Karpas-422 (cell line): ENCODE data around the gene VAMP8. TPM values are rescaled to one million over a fixed set of nuclear protein-coding genes. Genes with fewer than 3 reads are reported as not detected.
"Not testable (repeated sequence)": the region's sequence is repeated elsewhere in the genome, so short reads cannot be mapped to it uniquely, and the experiment has no call there.

ENCODE experiments used
- DNase-seq: peaks from one replicate; pipeline ENCODE4 v3.0.0-alpha.2; 2015
- H2AFZ ChIP-seq: fragments of 200-600 bp; sonication (generic); 2 replicates; pipeline ENCODE4 v1.6.1; 2014; ENCODE audit warnings: antibody characterized with exemption, low read length, mixed read lengths
- H3K27ac ChIP-seq: fragments of 200-600 bp; sonication (generic); 2 replicates; pipeline ENCODE4 v1.5.1; 2014; ENCODE audit warnings: mild to moderate bottlenecking, low read length, moderate library complexity
- H3K27me3 ChIP-seq: fragments of 200-600 bp; sonication (generic); 2 replicates; pipeline ENCODE4 v1.6.1; 2014; ENCODE audit warnings: low read length, mixed read lengths
- H3K36me3 ChIP-seq: fragments of 200-600 bp; sonication (generic); 2 replicates; pipeline ENCODE4 v1.6.1; 2014; ENCODE audit warnings: low read length, mixed read lengths; ENCODE audit not compliant: insufficient read depth
- H3K4me1 ChIP-seq: fragments of 200-600 bp; sonication (generic); 2 replicates; pipeline ENCODE4 v1.6.1; 2014; ENCODE audit warnings: mild to moderate bottlenecking, low read length, mixed read lengths
- H3K4me2 ChIP-seq: fragments of 200-600 bp; sonication (generic); 2 replicates; pipeline ENCODE4 v1.6.1; 2014; ENCODE audit warnings: low read length, low read depth, mild to moderate bottlenecking; ENCODE audit not compliant: poor library complexity, severe bottlenecking
- H3K4me3 ChIP-seq: fragments of 200-600 bp; sonication (generic); 2 replicates; pipeline ENCODE4 v1.5.1; 2014; ENCODE audit warnings: mild to moderate bottlenecking, antibody characterized with exemption, low read length, mixed read lengths
- H3K79me2 ChIP-seq: fragments of 200-600 bp; sonication (generic); 2 replicates; pipeline ENCODE4 v1.6.1; 2014; ENCODE audit warnings: mild to moderate bottlenecking, low read length, mixed read lengths
- H3K9ac ChIP-seq: fragments of 200-600 bp; sonication (generic); 2 replicates; pipeline ENCODE4 v1.6.0; 2014; ENCODE audit warnings: low read length
- H3K9me2 ChIP-seq: fragments of 200-600 bp; sonication (generic), shearing (Covaris generic); replicated peaks from 2 replicates; pipeline ENCODE4 v1.6.0; 2014; ENCODE audit warnings: mild to moderate bottlenecking, low read length, moderate library complexity; ENCODE audit not compliant: insufficient read depth
- H3K9me3 ChIP-seq: fragments of 300-700, 200-600 bp; sonication (generic); 2 replicates; pipeline ENCODE4 v1.6.1; 2014; ENCODE audit warnings: low read length, mixed read lengths
- H4K20me1 ChIP-seq: fragments of 200-600 bp; sonication (generic); 2 replicates; pipeline ENCODE4 v1.6.1; 2014; ENCODE audit warnings: mild to moderate bottlenecking, antibody characterized with exemption, low read length, low read depth; ENCODE audit not compliant: insufficient read depth
- total RNA-seq: library from RNA; depleted of rRNA; stranded (reverse); fragments of >200 nt; shearing (Covaris generic); gene quantifications from 2 replicates; pipeline ENCODE4 v1.2.3, GENCODE V29; 2014; ENCODE audit warnings: low replicate concordance

Gene VAMP8
- total RNA-seq, 1 experiment from 2014 or later: 141 TPM

- Histone ChIP-seq H3K4me1 (peaks cover 2% of the 10 kb centered on the region), H3K79me2 (peaks cover 2% of the 10 kb centered on the region; the same call in 1 of the 2 replicates), H2AFZ (no peak overlapping the region), H3K9me2 (no peaks in the 10 kb centered on the region), H3K9ac (no peak overlapping the region), H3K4me2 (no peak overlapping the region), H3K36me3 (no peaks in the 10 kb centered on the region), H4K20me1 (no peaks in the 10 kb centered on the region), H3K27ac (no peak overlapping the region), H3K9me3 (no peaks in the 10 kb centered on the region), H3K27me3 (no peaks in the 10 kb centered on the region), H3K4me3 (no peak overlapping the region)
- no peak for DNase-seq
These were observed 11.8 kb downstream of the VAMP8 start for GRCh38 chr2:85589181-85589580.

- DNase-seq: no peak
- Histone ChIP-seq H3K9me3 (no peaks in the 10 kb centered on the region), H3K79me2 (peaks cover 12% of the 10 kb centered on the region), H3K36me3 (no peaks in the 10 kb centered on the region), H3K4me1 (peaks cover 9% of the 10 kb centered on the region), H4K20me1 (no peaks in the 10 kb centered on the region), H3K9me2 (no peaks in the 10 kb centered on the region), H2AFZ (no peak overlapping the region), H3K4me2 (no peak overlapping the region), H3K27ac (no peak overlapping the region), H3K4me3 (no peak overlapping the region), H3K27me3 (no peaks in the 10 kb centered on the region), H3K9ac (no peak overlapping the region)
These were observed 12.8 kb downstream of the VAMP8 start for GRCh38 chr2:85589982-85590791.

GRCh38 chr2:85590950-85591349 lies 13.6 kb downstream of the VAMP8 start:
- Histone ChIP-seq H3K4me1 (peaks cover 9% of the 10 kb centered on the region), H3K27me3 (no peaks in the 10 kb centered on the region), H3K36me3 (no peaks in the 10 kb centered on the region), H3K4me3 (no peak overlapping the region), H3K9me3 (no peaks in the 10 kb centered on the region), H2AFZ (no peak overlapping the region), H3K79me2 (peaks cover 16% of the 10 kb centered on the region), H3K9me2 (no peaks in the 10 kb centered on the region), H3K4me2 (no peak overlapping the region), H3K27ac (no peak overlapping the region), H4K20me1 (no peaks in the 10 kb centered on the region), H3K9ac (no peak overlapping the region)
- no peak for DNase-seq

GRCh38 chr2:85591563-85591962 lies 14.2 kb downstream of the VAMP8 start:
- Histone ChIP-seq H3K4me3 (no peak overlapping the region), H3K9ac (no peak overlapping the region), H3K27ac (no peak overlapping the region), H3K36me3 (peaks cover 1% of the 10 kb centered on the region; the same call in 1 of the 2 replicates), H3K9me2 (no peaks in the 10 kb centered on the region), H2AFZ (no peak overlapping the region), H3K4me2 (no peak overlapping the region), H3K79me2 (peaks cover 22% of the 10 kb centered on the region), H4K20me1 (peaks cover 6% of the 10 kb centered on the region; the same call in 1 of the 2 replicates), H3K27me3 (no peaks in the 10 kb centered on the region), H3K4me1 (peaks cover 13% of the 10 kb centered on the region), H3K9me3 (no peaks in the 10 kb centered on the region)
- no peak for DNase-seq

- H3K9me3 ChIP-seq, H3K4me3 ChIP-seq, H3K27me3 ChIP-seq, H3K9ac ChIP-seq, H2AFZ ChIP-seq, H3K4me2 ChIP-seq, H3K9me2 ChIP-seq, H3K27ac ChIP-seq, DNase-seq, H3K36me3 ChIP-seq: not testable (repeated sequence)
- peaks cover 30% of the 10 kb centered on the region for H3K79me2 ChIP-seq
- peaks cover 12% of the 10 kb centered on the region; the same call in 1 of the 2 replicates for H4K20me1 ChIP-seq
- H3K4me1 ChIP-seq: peaks cover 21% of the 10 kb centered on the region
These were observed 14.9 kb downstream of the VAMP8 start for GRCh38 chr2:85592299-85592698.

GRCh38 chr2:85593023-85593422 lies 15.6 kb downstream of the VAMP8 start:
- DNase-seq: no peak
- Histone ChIP-seq H3K4me3 (no peak overlapping the region), H3K79me2 (peaks cover 34% of the 10 kb centered on the region), H3K27me3 (no peaks in the 10 kb centered on the region), H3K9me3 (no peaks in the 10 kb centered on the region), H3K36me3 (peaks cover 12% of the 10 kb centered on the region; the same call in 1 of the 2 replicates), H3K9ac (no peak overlapping the region), H3K4me2 (no peak overlapping the region), H3K9me2 (no peaks in the 10 kb centered on the region), H3K4me1 (peaks cover 28% of the 10 kb centered on the region), H2AFZ (no peak overlapping the region), H3K27ac (no peak overlapping the region), H4K20me1 (peaks cover 14% of the 10 kb centered on the region; the same call in 1 of the 2 replicates)

- Histone ChIP-seq H3K27ac (peak overlapping the region; percentile 49), H3K9me3 (no peaks in the 10 kb centered on the region), H3K36me3 (peaks cover 12% of the 10 kb centered on the region; the same call in 1 of the 2 replicates), H3K4me1 (peaks cover 34% of the 10 kb centered on the region), H3K9me2 (no peaks in the 10 kb centered on the region), H3K9ac (peak overlapping the region; percentile 90), H3K27me3 (no peaks in the 10 kb centered on the region), H3K79me2 (peaks cover 34% of the 10 kb centered on the region), H4K20me1 (peaks cover 14% of the 10 kb centered on the region; the same call in 1 of the 2 replicates), H2AFZ (peak overlapping the region; percentile 29; the same call in 1 of the 2 replicates), H3K4me3 (peak overlapping the region; percentile 86), H3K4me2 (peak overlapping the region; percentile 91)
- DNase-seq: peak; percentile 54
These were observed 17.4 kb downstream of the VAMP8 start for GRCh38 chr2:85594715-85595300.

GRCh38 chr2:85595301-85596025 lies 18.1 kb downstream of the VAMP8 start, which contains the start of gene RNF181:
RNF181 (plus strand) TSS chr2:85595745; CDS start chr2:85595764, 19 bp downstream.
- Histone ChIP-seq H3K79me2 (peaks cover 34% of the 10 kb centered on the region), H3K9me2 (no peaks in the 10 kb centered on the region), H3K27me3 (no peaks in the 10 kb centered on the region), H3K36me3 (peaks cover 12% of the 10 kb centered on the region; the same call in 1 of the 2 replicates), H3K9me3 (no peaks in the 10 kb centered on the region), H2AFZ (peak within 1 kb of the TSS; percentile 29; the same call in 1 of the 2 replicates), H4K20me1 (peaks cover 14% of the 10 kb centered on the region; the same call in 1 of the 2 replicates), H3K4me1 (peaks cover 34% of the 10 kb centered on the region), H3K4me3 (peak within 1 kb of the TSS; percentile 86), H3K9ac (peak within 1 kb of the TSS; percentile 90), H3K4me2 (peak within 1 kb of the TSS; percentile 91), H3K27ac (peak within 1 kb of the TSS; percentile 49)
- DNase-seq: peak; percentile 99
